GM19193 (cell line): ENCODE results near the gene GADL1.

Experiments
- POLR2A ChIP-seq: IDR thresholded peaks from 4 replicates; pipeline ENCODE4 v1.6.1; 2011; ENCODE audit not compliant: insufficient read depth, insufficient read length; ENCODE audit errors: extremely low read depth

The GADL1 gene

DNA sequence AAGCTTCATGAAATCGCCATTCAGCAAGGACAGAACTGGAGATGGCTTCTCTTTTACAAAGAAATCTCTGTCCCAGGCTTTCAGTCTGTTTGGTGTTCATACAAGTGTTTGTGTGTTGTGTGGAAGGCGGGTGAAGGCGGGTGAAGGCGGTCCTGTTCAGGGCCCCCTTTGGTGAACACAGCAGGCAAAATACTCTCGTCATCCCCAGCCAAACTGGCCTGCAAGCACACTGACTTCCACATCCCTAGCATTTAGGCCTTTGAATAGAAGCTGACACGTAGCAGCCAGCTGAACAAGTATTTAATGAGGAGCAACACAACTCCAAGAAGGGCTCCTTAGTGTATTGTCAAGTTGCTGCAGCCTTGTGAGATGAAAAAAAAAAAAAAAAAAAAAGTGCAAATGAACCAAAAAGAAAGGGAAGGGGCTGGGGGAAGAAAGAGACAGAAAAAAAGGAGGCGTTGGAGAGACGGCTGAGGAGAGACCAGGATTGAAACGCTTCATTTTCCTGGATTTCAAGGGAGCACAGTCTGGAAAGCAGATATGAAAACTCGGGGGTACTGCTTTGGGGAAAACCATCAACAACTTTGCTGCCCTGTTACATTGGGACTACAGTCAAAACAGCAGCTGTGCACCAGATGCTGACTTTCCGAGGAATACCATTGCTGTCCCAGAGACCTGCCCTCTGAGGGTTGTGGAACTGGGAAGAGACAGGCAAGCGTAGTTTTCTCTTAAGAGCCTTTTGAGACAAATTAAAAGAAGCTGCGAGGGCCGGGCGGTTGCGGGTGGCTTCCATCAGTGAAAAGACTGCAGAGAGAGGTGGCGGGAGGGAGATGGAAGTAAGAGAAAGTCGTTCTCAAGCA lies 213.4 kb downstream of the GADL1 start:
- no peak for TF ChIP-seq POLR2A

DNA sequence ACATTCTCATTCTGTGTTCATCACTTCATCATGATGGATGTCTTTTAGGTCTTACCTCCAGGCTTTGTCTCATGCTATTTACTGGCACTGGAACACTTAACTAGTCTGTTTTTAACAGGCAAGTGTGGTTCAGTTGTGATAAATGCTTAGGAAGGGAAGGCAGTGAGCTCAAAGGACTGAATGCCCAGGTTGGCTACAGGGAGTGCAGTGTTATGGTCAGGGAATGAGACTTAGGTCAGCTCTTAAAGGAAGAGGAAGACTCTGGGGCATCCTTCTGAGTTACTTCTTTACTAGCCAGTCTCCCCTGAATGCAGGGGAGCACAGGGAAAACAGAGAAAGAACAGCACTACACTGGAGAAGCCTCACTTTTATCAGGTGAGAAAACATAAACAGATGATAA lies 215.4 kb downstream of the GADL1 start:
- TF ChIP-seq POLR2A, result no peak

DNA sequence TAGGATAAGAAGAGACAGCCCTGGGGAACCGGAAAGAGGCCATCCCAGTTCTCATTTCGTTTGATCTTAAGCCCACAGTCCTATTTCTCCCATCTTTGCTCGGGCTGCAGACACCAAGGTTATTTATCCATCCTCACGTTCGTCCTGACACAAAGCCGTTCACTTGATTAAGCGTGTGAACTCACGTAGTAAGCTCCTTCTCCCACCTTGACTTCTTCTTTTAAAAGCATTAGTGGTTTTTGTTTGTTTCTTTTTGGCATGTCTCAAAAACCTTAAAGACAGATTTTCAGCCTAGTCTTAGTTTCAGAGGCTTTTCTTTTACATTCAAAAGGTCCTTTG lies 217.1 kb downstream of the GADL1 start:
- TF ChIP-seq POLR2A, result no peak

DNA sequence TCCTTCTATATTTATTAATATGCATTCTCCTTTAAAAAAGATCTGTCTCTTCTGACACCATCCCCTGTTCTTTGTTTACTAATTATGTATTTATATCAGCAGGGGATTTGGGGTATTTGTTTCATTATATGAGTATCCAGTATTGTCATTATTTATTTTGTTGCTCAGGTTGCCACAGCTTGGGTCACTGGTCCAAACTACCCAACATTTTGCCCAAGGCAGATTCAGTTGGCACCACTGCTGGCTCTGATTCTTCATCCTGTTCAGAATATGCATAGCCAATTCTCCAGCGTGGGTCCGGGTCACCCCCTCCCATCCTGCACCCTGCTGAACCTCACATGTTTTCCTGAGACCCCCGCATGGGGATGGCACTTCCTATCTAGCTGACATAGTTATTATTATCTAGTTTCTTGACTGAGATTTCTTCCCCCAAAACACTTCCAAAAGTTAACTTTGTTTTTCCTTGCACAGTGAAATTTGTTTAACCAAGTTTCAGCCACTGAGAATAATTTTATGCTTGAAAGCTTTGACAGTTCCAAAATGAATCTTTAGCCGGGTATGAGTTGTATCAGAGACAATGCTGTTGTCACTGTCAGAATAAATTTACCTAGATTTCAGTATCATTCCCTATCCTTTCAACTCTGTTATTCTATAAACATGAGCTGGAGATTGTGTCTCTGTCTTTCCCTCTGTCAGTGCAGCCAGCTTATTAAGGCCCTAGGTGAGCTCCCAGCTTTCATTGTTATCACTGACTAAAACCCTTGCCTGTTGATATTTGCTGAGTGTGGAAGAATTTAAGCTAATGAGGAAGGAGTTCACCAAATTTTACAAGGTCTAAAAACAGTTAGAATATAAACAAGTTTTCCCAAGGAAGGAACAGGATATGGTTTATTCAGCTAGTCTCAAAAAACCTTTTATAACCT lies 217.8 kb downstream of the GADL1 start:
- TF ChIP-seq POLR2A, result no peak
